IPS-NIHi11 (cell line): ENCODE measurements around the gene FCGR3A.

Experiments used
- DNase-seq: peaks from one replicate; pipeline ENCODE4 v3.0.0; 2012; ENCODE audit warnings: mixed read lengths, low spot score

FCGR3A gene

GRCh38 chr1:161501234-161501633, 48.4 kb downstream of the FCGR3A start:
- DNase-seq = no peak

DNA sequence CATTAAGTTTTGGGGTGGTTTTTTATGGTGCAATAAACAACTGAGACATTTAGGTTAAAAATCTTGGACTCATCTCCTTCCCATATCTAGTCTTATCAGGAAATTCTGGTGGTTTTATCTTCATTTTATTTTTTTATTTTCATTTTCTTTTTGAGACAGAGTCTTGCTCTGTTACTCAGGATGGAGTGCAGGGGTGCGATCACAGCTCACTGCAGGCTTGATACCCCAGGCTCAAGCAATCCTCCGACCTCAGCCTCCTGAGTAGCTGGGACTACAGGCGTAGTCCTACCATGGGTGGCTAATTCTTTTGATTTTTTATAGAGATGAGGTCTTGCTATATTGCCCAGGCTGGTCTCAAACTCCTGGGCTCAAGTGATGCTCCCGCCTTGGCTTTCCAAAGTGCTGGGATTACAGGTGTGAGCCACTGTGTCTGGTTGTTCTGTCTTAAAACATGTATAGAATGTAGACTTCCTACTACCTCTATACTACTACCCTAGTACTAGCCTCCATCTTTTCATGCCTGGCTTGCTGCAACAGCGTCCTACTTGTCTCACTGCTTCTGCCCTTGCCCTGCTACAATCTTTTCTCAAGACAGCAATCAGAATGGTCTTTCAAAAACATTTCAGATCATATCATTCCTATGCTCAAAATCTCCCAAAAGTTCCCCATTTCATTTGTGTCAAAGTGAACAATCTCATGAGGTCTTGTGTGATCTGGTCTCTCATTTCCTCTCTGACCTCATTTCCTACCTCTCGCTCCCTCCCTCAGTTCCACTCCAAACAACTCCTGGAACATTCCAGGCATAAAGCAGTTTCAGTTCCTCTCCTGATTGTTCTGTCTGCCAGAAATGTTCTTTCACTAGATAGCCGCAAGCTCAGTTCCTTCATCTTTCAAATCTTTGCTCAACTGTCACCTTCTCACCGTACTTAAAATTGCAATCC, 50.2 kb downstream of the FCGR3A start:
- DNase-seq = no peak

DNA sequence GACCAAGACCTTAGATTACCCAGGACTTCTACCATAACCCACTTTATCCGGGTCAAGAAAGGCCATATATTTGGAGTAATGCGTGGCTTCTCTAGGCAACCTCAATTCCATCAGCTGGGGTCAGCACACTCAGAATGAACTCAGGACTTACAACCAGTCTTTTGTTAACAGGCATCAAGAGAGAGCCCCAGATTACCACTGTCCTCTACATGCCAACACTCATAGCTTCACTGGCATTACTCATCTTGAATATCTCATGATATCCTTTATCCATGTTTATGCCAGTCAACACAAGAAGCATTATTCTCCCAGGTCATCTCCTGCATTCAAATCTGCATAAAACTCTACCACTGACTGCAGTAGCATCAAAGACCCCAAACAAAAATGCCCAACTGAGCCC, 51.0 kb downstream of the FCGR3A start:
- DNase-seq = no peak

DNA sequence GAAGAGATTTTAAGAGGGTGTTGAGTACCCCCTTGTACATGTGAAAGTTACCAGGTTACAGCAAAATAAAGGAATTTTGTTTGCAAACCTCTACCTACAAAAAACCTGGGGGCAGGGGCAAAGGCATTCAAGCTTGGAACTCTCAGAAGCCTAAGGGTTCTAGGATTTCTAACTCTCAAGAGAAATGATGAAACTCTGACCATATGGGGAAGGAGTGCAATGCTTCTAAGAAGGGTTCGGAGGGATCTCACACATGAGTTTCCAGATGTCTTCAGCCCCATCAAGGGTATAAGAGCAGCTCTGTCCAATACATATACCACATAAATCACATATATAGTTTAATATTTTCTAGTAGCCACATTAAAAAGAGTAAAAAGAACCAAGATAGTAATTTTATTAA, 51.7 kb downstream of the FCGR3A start:
- no peak for DNase-seq

DNA sequence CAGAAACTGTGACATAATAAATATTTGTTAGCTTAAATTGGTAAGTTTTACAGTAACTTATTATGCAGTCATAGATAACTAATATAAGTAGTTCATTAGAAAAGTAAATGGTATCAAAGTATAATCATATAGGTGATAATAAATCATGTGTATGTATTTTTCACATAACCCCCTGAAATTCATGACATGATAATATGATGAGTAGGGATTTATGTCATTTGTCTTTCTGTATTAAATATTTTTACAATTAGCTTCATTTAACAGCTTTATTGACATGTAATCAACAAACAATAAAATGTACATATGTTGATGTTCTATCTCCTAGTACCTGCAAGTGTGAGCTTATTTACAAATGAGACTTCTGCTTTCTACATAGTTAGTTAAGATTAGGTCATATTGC, 54.1 kb downstream of the FCGR3A start:
- DNase-seq = no peak

GRCh38 chr1:161494091-161494735, 55.4 kb downstream of the FCGR3A start:
- DNase-seq = no peak

DNA sequence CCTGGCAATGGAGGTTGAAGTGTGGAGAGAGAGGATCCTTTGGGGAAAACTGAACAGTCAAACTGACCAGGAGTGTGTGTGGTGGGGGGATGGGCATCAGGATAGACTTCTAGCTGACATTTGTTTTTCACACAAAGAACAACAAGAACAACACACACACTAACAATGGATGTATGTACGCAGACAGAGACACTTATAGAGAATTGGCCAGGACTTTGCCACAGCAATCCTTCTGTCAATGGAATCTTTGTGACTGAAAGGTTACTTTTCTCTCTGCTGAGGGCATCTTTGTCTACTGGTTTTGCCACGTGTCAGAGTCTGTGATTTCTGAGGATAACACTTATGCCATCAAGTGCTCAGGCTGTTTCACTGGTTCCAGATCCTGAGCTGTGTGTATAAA, 56.8 kb downstream of the FCGR3A start:
- DNase-seq = no peak
